WTC11 (cell line): Measurements from ENCODE around the gene LRRC3B.

Experiments
- CBFB ChIP-seq: sonication (generic); formaldehyde crosslinking; IDR thresholded peaks from 2 replicates; pipeline ENCODE4 v1.8.1; 2022; ENCODE audit warnings: mild to moderate bottlenecking, low read depth, missing genetic modification reagents
- ZNF416 ChIP-seq: fragments of 250-450 bp; sonication (Bioruptor Pico); IDR thresholded peaks from 2 replicates; pipeline ENCODE4 v1.9.0; 2021; ENCODE audit warnings: mild to moderate bottlenecking, inconsistent platforms

- TF ChIP-seq CBFB (CRISPR knock-in tag) (no peak), ZNF416 (CRISPR knock-in tag) (no peak)
Measured at GRCh38 chr3:26653811-26654425, 31.3 kb downstream of the LRRC3B start.
